Neural crest cell (in vitro differentiated cells): ENCODE results near the gene CUL3. TPM values are rescaled to one million over a fixed set of nuclear protein-coding genes. Genes with fewer than 3 reads are reported as not detected.

Source experiments
- DNase-seq: peaks from one replicate; pipeline ENCODE4 v3.0.0; 2021; ENCODE audit warnings: low read depth, mixed read lengths, low spot score
- H3K27ac Mint-ChIP-seq: one replicate; pipeline ENCODE4 v1.8.0; 2021; ENCODE audit warnings: mild to moderate bottlenecking, mixed read lengths; ENCODE audit not compliant: unreplicated experiment
- H3K27me3 Mint-ChIP-seq: 2 replicates; pipeline ENCODE4 v1.8.0; 2021; ENCODE audit warnings: low read depth, mild to moderate bottlenecking, mixed read lengths
- H3K36me3 Mint-ChIP-seq: 2 replicates; pipeline ENCODE4 v1.8.0; 2021; ENCODE audit warnings: low read depth, mild to moderate bottlenecking, mixed read lengths
- H3K4me1 Mint-ChIP-seq: 2 replicates; pipeline ENCODE4 v1.8.0; 2021; ENCODE audit warnings: mixed read lengths
- H3K4me3 Mint-ChIP-seq: one replicate; pipeline ENCODE4 v1.8.0; 2021; ENCODE audit warnings: mild to moderate bottlenecking, mixed read lengths
- H3K9me3 Mint-ChIP-seq: 2 replicates; pipeline ENCODE4 v1.8.0; 2021; ENCODE audit warnings: mixed read lengths
- CTCF ChIP-seq: fragments of 200-600 bp; sonication (generic); conservative IDR thresholded peaks from 2 replicates; pipeline ENCODE4 v1.5.0; 2021; ENCODE audit warnings: antibody characterized with exemption, mild to moderate bottlenecking
- total RNA-seq: library from RNA; stranded (reverse); gene quantifications from 2 replicates; pipeline ENCODE4 v1.2.1, GENCODE V29; 2021

Gene CUL3
- total RNA-seq, 1 donor from 2014 or later: 99.4 TPM

GRCh38 chr2:224432003-224432579 lies 153.1 kb downstream of the CUL3 start:
- peaks cover 20% of the 10 kb centered on the region for H3K9me3 Mint-ChIP-seq
- H3K4me1 Mint-ChIP-seq: peaks cover 7% of the 10 kb centered on the region
- no peak for DNase-seq
- TF ChIP-seq CTCF: no peak
- H3K36me3 Mint-ChIP-seq: peaks cover 9% of the 10 kb centered on the region
- H3K27ac Mint-ChIP-seq: no peak overlapping the region
- no peak overlapping the region for H3K4me3 Mint-ChIP-seq
- H3K27me3 Mint-ChIP-seq: no peaks in the 10 kb centered on the region

GRCh38 chr2:224429441-224429810 lies 155.7 kb downstream of the CUL3 start:
- no peak overlapping the region for H3K4me3 Mint-ChIP-seq
- no peak for DNase-seq
- no peak for TF ChIP-seq CTCF
- peaks cover 7% of the 10 kb centered on the region for H3K4me1 Mint-ChIP-seq
- peaks cover 11% of the 10 kb centered on the region for H3K36me3 Mint-ChIP-seq
- peaks cover 26% of the 10 kb centered on the region for H3K9me3 Mint-ChIP-seq
- H3K27me3 Mint-ChIP-seq: no peaks in the 10 kb centered on the region
- H3K27ac Mint-ChIP-seq: no peak overlapping the region

GRCh38 chr2:224428787-224429440 lies 156.2 kb downstream of the CUL3 start:
- H3K4me3 Mint-ChIP-seq: no peak overlapping the region
- DNase-seq: no peak
- peaks cover 7% of the 10 kb centered on the region for H3K4me1 Mint-ChIP-seq
- H3K27me3 Mint-ChIP-seq: no peaks in the 10 kb centered on the region
- peaks cover 28% of the 10 kb centered on the region for H3K9me3 Mint-ChIP-seq
- no peak overlapping the region for H3K27ac Mint-ChIP-seq
- peaks cover 11% of the 10 kb centered on the region for H3K36me3 Mint-ChIP-seq
- no peak for TF ChIP-seq CTCF

GRCh38 chr2:224427471-224427870 lies 157.7 kb downstream of the CUL3 start:
- peaks cover 28% of the 10 kb centered on the region for H3K9me3 Mint-ChIP-seq
- H3K36me3 Mint-ChIP-seq: peaks cover 9% of the 10 kb centered on the region
- no peak for DNase-seq
- TF ChIP-seq CTCF: no peak
- no peaks in the 10 kb centered on the region for H3K4me1 Mint-ChIP-seq
- H3K27me3 Mint-ChIP-seq: no peaks in the 10 kb centered on the region
- no peak overlapping the region for H3K27ac Mint-ChIP-seq
- no peak overlapping the region for H3K4me3 Mint-ChIP-seq

- H3K9me3 Mint-ChIP-seq: peaks cover 23% of the 10 kb centered on the region
- peaks cover 9% of the 10 kb centered on the region for H3K36me3 Mint-ChIP-seq
- no peak overlapping the region for H3K4me3 Mint-ChIP-seq
- no peaks in the 10 kb centered on the region for H3K27me3 Mint-ChIP-seq
- TF ChIP-seq CTCF: no peak
- peaks cover under 1% of the 10 kb centered on the region for H3K4me1 Mint-ChIP-seq
- H3K27ac Mint-ChIP-seq: no peak overlapping the region
- DNase-seq: no peak
Measured at GRCh38 chr2:224426656-224427055, 158.5 kb downstream of the CUL3 start.
